Natural killer cell (primary cell): ENCODE measurements around the gene HACE1. TPM values are rescaled to one million over a fixed set of nuclear protein-coding genes. Genes with fewer than 3 reads are reported as not detected.

Experiments
- ATAC-seq, 3 donors: fragments of 150-1000 bp in 2 of 3; fragments of 200-7000 bp in 1 of 3; cut with Tn5 transposase; 1 replicate in 1 of 3; 2 replicates in 2 of 3; pipeline ENCODE4 v1.10.0; 2021; ENCODE audit warnings: mild to moderate bottlenecking in 2 of 3, moderate library complexity in 2 of 3
- DNase-seq, 2 donors: peaks; one replicate each; pipeline versions ENCODE4 v3.0.0 to v3.0.0-alpha.2; 2013 to 2021; ENCODE audit warnings: mixed read lengths in 1 of 2
- H3K27ac ChIP-seq: one replicate; pipeline ENCODE4 v1.5.1; 2013; ENCODE audit warnings: mild to moderate bottlenecking, low read length
- H3K27me3 ChIP-seq: one replicate; pipeline ENCODE4 v1.6.1; 2013; ENCODE audit warnings: low read length; ENCODE audit not compliant: control insufficient read depth, insufficient read depth
- H3K36me3 ChIP-seq: one replicate; pipeline ENCODE4 v1.6.1; 2013; ENCODE audit warnings: low read length; ENCODE audit not compliant: control insufficient read depth, insufficient read depth
- H3K4me1 ChIP-seq: one replicate; pipeline ENCODE4 v1.6.1; 2013; ENCODE audit warnings: low read length; ENCODE audit not compliant: control insufficient read depth, insufficient read depth
- H3K4me3 ChIP-seq: one replicate; pipeline ENCODE4 v1.5.1; 2013; ENCODE audit warnings: low read length
- H3K9me3 ChIP-seq: one replicate; pipeline ENCODE4 v1.6.1; 2013; ENCODE audit warnings: low read length; ENCODE audit not compliant: control insufficient read depth, insufficient read depth
- H3K27ac Mint-ChIP-seq, 2 donors: one replicate each; pipeline ENCODE4 v1.8.0; 2022; ENCODE audit warnings: mild to moderate bottlenecking in 2 of 2, mixed read lengths in 2 of 2, moderate library complexity in 1 of 2
- H3K27me3 Mint-ChIP-seq, 2 donors: one replicate each; pipeline ENCODE4 v1.8.0; 2022; ENCODE audit warnings: low read depth in 2 of 2, mixed read lengths in 2 of 2
- H3K36me3 Mint-ChIP-seq: one replicate; pipeline ENCODE4 v1.8.0; 2022; ENCODE audit warnings: mixed read lengths
- H3K4me1 Mint-ChIP-seq, 2 donors: one replicate each; pipeline ENCODE4 v1.8.0; 2022; ENCODE audit warnings: mixed read lengths in 2 of 2
- H3K4me3 Mint-ChIP-seq: one replicate; pipeline ENCODE4 v1.8.0; 2022; ENCODE audit warnings: mild to moderate bottlenecking, moderate library complexity, mixed read lengths
- H3K9me3 Mint-ChIP-seq, 2 donors: one replicate each; pipeline ENCODE4 v1.8.0; 2022; ENCODE audit warnings: mixed read lengths in 2 of 2
- CTCF ChIP-seq: fragments of 200-600 bp; IDR thresholded peaks from one replicate; pipeline ENCODE4 v1.8.0; 2022; ENCODE audit warnings: antibody characterized with exemption
- WGBS: methylation state at CpG from one replicate; pipeline ENCODE4 v1.1.7; 2013; ENCODE audit warnings: missing lambda C conversion rate; ENCODE audit not compliant: insufficient coverage; 5-methylcytosine and 5-hydroxymethylcytosine counted together
- intact Hi-C: fragments of 100-400 bp; cut with micrococcal nuclease; formaldehyde crosslinking; loops from one replicate; pipeline ENCODE4 v1.14.2; 2022
- total RNA-seq, 4 donors: library from RNA; stranded (reverse); fragments of 120-200 nt in 1 of 4; gene quantifications; one replicate each; pipeline versions ENCODE4 v1.2.3 to v1.2.4, GENCODE V29; 2013 to 2022

Gene HACE1
- total RNA-seq, 3 donors from 2014 or later (not counting 1 experiment from before 2014, with no cell fraction given), result 9.6 to 12.6 (median 9.8) TPM

GRCh38 chr6:104884867-104885517, 25.3 kb upstream of the HACE1 start:
- H3K4me1 Mint-ChIP-seq, result no peaks in the 10 kb centered on the region
- ATAC-seq (no peak), DNase-seq (no peak)
- no peak for TF ChIP-seq CTCF
- H3K27ac Mint-ChIP-seq, result no peak overlapping the region
- Histone ChIP-seq H3K4me1 (no peaks in the 10 kb centered on the region), H3K36me3 (no peaks in the 10 kb centered on the region), H3K9me3 (no peaks in the 10 kb centered on the region), H3K27ac (no peak overlapping the region), H3K4me3 (no peak overlapping the region), H3K27me3 (peaks cover 2% of the 10 kb centered on the region)
- intact Hi-C loops, result no loop called here
- no peaks in the 10 kb centered on the region for H3K36me3 Mint-ChIP-seq
- peaks cover 33 to 54% of the 10 kb centered on the region in 2 donors for H3K27me3 Mint-ChIP-seq
- 73% methylated on average over 12 of the region's 12 CpGs for WGBS
- no peak overlapping the region for H3K4me3 Mint-ChIP-seq
- H3K9me3 Mint-ChIP-seq, result peaks cover 3 to 6% of the 10 kb centered on the region in 2 donors

GRCh38 chr6:104881964-104882668, 22.4 kb upstream of the HACE1 start:
- Mint-ChIP-seq H3K27ac (no peak overlapping the region), H3K4me1 (no peaks in the 10 kb centered on the region), H3K27me3 (peaks cover 25 to 40% of the 10 kb centered on the region in 2 donors), H3K36me3 (no peaks in the 10 kb centered on the region), H3K9me3 (no peaks in the 10 kb centered on the region), H3K4me3 (no peak overlapping the region)
- ATAC-seq, result no peak
- no peak for TF ChIP-seq CTCF
- no peaks in the 10 kb centered on the region for H3K36me3 ChIP-seq
- no peak overlapping the region for H3K27ac ChIP-seq
- peaks cover 2% of the 10 kb centered on the region for H3K27me3 ChIP-seq
- intact Hi-C loops, result no loop called here
- H3K4me1 ChIP-seq, result no peaks in the 10 kb centered on the region
- H3K4me3 ChIP-seq, result no peak overlapping the region
- WGBS, result 42% methylated on average over 1 of the region's 3 CpGs
- no peaks in the 10 kb centered on the region for H3K9me3 ChIP-seq
- no peak for DNase-seq

- Histone ChIP-seq H3K4me3 (no peak overlapping the region), H3K27me3 (no peaks in the 10 kb centered on the region), H3K4me1 (peaks cover 7% of the 10 kb centered on the region), H3K27ac (no peak overlapping the region), H3K36me3 (no peaks in the 10 kb centered on the region), H3K9me3 (no peaks in the 10 kb centered on the region)
- DNase-seq (no peak), ATAC-seq (no peak)
- Mint-ChIP-seq H3K4me3 (no peak overlapping the region), H3K27ac (no peak overlapping the region), H3K9me3 (no peaks in the 10 kb centered on the region), H3K27me3 (peaks cover 22 to 32% of the 10 kb centered on the region in 2 donors), H3K36me3 (no peaks in the 10 kb centered on the region), H3K4me1 (peaks cover 10 to 12% of the 10 kb centered on the region in 2 donors)
- no peak for TF ChIP-seq CTCF
- 65% methylated on average over 3 of the region's 3 CpGs for WGBS
- intact Hi-C loops, result no loop called here
Measured at GRCh38 chr6:104862456-104862855, 2.7 kb upstream of the HACE1 start.
